GM19351 (cell line): Measurements from ENCODE around the gene ZNF154.

Experiments
- ATAC-seq: cut with Tn5 transposase; IDR thresholded peaks from one replicate; pipeline ENCODE4 v1.9.1; 2021; ENCODE audit warnings: mild to moderate bottlenecking, moderate library complexity; ENCODE audit not compliant: unreplicated experiment

ZNF154 gene

GRCh38 chr19:57682226-57682766 lies 26.7 kb downstream of the ZNF154 start:
- no peak for ATAC-seq

- ATAC-seq: no peak
Measured at GRCh38 chr19:57675881-57676280, 33.1 kb downstream of the ZNF154 start.

DNA sequence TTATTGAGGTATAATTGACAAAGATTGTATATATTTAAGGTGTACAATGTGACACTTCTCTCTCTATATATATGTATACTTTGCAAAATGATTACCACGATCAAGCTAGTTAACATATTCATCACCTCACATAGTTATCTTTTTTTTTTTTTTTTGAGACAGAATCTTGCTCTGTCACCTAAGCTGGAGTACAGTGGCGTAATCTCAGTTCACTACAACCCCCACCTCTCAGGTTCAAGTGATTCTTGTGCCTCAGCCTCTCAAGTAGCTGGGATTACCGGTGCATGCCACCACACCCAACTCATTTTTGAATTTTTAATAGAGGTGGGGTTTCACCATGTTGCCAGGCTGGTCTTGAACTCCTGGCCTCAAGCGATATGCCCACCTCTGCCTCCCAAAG lies 36.5 kb downstream of the ZNF154 start:
- no peak for ATAC-seq

DNA sequence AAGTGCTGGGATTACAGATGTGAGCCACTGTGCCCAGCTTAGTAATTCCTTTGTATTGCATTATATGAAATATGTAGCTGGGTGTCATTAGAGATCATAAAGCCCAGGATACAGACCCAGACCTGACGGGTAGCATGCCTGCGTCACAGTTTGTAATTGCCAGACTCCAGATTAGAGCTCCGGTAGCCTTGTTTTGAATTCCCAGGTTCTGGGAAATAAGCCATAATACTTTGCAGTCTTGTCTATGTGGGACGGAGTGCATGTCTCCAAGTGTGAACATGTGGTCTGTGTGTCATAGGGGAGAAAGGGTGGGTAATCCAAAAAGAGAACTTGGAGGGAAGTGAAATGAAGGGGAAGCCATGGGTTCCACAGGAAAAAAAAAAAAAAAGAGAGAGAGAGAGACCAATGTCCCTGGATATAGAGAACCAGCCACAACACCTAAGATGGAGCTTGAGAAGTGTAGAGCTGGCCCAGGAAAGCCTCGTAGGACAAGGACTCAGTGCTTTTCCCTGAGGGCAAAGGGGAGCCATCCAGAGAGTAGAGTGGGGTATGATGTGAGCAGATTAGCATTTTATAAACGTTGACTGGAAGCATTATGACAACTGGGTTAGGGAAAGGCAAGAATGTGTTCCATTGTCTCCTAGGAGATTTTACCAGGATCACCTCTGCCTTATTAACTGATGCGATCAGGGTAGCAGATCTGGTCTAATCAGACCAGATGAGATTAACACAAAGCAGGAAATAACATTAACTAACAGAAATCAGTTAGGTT lies 37.7 kb downstream of the ZNF154 start:
- ATAC-seq: no peak

DNA sequence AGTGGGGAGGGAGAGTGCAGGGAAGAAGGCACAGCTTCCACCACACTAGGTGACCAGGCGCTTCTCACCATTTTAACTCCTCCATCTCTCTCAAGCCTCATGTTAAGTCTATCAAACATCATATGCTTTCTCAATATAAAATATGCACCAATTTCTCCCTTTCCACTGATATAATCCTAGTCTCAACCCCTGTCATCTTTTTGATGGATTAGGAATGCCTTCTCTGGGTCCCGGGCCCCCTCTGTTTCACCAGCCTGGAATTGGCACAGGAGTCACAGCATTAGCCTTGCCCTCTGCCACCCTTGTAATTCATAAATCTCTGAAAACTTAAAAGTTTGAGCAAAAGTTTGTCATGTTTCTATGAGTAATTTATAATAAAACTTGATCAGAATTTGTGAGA lies 40.4 kb downstream of the ZNF154 start, which contains the start of gene ZSCAN4:
Gene ZSCAN4, plus strand, starts transcription at position 301 of the 400 bp plus-strand sequence. CDS start 7,211 bp downstream, outside the sequence.
- ATAC-seq: no peak

GRCh38 chr19:57667228-57667627 lies 41.8 kb downstream of the ZNF154 start:
- no peak for ATAC-seq

DNA sequence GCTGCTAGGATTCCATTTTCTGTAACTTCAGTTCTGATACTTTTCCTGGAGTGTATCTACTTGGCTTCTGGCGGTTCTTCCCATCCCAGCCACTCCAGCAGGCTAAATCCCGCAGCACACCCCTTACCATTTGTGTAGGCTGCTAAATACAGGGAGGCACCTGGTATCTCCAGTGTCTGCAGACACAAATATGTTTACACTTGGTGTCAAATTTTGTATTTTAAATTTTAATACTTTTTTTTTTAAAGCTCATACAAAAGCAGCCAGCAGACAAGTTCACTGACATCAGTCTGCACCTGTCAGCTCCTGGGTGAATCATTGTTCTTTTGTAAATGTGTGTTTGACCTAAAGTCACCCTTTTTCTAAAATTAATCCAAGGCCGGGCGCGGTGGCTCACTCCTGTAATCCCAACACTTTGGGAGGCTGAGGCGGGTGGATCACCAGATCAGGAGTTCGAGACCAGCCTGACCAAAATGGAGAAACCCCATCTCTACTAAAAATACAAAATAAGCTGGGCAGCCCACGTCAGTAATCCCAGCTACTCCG lies 43.7 kb downstream of the ZNF154 start:
- ATAC-seq: no peak

- no peak for ATAC-seq
Measured at GRCh38 chr19:57664269-57665127, 44.5 kb downstream of the ZNF154 start.

GRCh38 chr19:57656346-57656745 lies 52.7 kb downstream of the ZNF154 start:
- ATAC-seq: no peak

DNA sequence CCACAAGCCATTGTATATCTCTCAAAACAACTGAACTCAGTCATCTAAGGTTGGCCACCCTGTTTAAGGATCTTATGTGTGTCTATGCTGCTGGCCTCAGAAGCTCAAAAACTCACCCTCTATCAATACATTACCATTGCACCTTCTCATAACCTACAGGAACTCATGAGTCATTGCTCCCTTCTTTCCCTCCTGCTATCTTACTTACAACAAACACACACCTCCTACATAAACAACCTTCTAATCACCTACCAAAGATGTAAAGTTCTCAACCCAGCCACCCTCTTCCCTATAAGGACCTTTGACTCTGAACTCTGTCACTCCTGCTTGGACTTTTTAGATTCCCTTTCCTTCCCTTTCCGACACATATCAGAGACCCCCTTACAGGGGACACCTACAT lies 53.6 kb downstream of the ZNF154 start:
- no peak for ATAC-seq

GRCh38 chr19:57653689-57654088 lies 55.3 kb downstream of the ZNF154 start:
- no peak for ATAC-seq

- ATAC-seq: no peak
Measured at GRCh38 chr19:57651654-57651996, 57.4 kb downstream of the ZNF154 start.

- ATAC-seq: no peak
Measured at GRCh38 chr19:57648331-57649003, 60.5 kb downstream of the ZNF154 start.
